Stomach (tissue), 9 donors: ENCODE data around the gene ULK4. TPM values are rescaled to one million over a fixed set of nuclear protein-coding genes. Genes with fewer than 3 reads are reported as not detected.

Experiments
- DNase-seq, 2 donors: peaks; one replicate each; pipeline versions ENCODE4 v3.0.0 to v3.0.0-alpha.2; 2013 to 2019
- H3K27ac ChIP-seq, 5 donors: fragments of 200-600 bp in 4 of 5; sonication (generic) in 4 of 5; one replicate each; pipeline ENCODE4 v1.5.1; 2013 to 2019; ENCODE audit warnings: mild to moderate bottlenecking in 1 of 5, moderate library complexity in 1 of 5
- H3K27me3 ChIP-seq, 3 donors: fragments of 200-600 bp; sonication (generic); one replicate each; pipeline ENCODE4 v1.5.1; 2017 to 2019; ENCODE audit warnings: mixed run types in 1 of 3
- H3K36me3 ChIP-seq, 4 donors: fragments of 200-600 bp; sonication (generic); 1 replicate in 3 of 4; 2 replicates in 1 of 4; pipeline ENCODE4 v1.5.1; 2016 to 2019
- H3K4me1 ChIP-seq, 4 donors: fragments of 200-600 bp; sonication (generic); one replicate each; pipeline ENCODE4 v1.5.1; 2016 to 2019
- H3K4me3 ChIP-seq, 4 donors: fragments of 200-600 bp; sonication (generic) in 3 of 4; one replicate each; pipeline ENCODE4 v1.5.1; 2016 to 2019; ENCODE audit warnings: mild to moderate bottlenecking in 1 of 4
- H3K9me3 ChIP-seq, 4 donors: fragments of 200-600 bp; sonication (generic); one replicate each; pipeline ENCODE4 v1.5.1; 2016 to 2019
- CTCF ChIP-seq, 7 experiments: fragments of 450-650 bp in 4 of 7; fragments of 200-600 bp in 3 of 7; sonication (generic) in 3 of 7; IDR thresholded peaks; one replicate each; pipeline ENCODE4 v1.5.1; 2016 to 2019; ENCODE audit warnings: antibody characterized with exemption in 7 of 7, control low read depth in 2 of 7, mild to moderate bottlenecking in 1 of 7
- EP300 ChIP-seq: sonication (generic); formaldehyde crosslinking; IDR thresholded peaks from one replicate; pipeline ENCODE4 v1.6.1; 2017; ENCODE audit warnings: antibody characterized with exemption
- POLR2A ChIP-seq, 4 donors: fragments of 450-650 bp; IDR thresholded peaks; one replicate each; pipeline ENCODE4 v1.6.1; 2016; ENCODE audit warnings: antibody characterized with exemption in 4 of 4, control low read depth in 2 of 4, mild to moderate bottlenecking in 1 of 4, moderate library complexity in 1 of 4
- POLR2AphosphoS5 ChIP-seq, 3 donors: sonication (generic); formaldehyde crosslinking; IDR thresholded peaks; one replicate each; pipeline ENCODE4 v1.6.1; 2016; ENCODE audit warnings: antibody characterized with exemption in 3 of 3
- WGBS, 5 donors: extraction: QIAGEN DNeasy Blood & Tissue Kit in 3 of 5; methylation state at CpG; one replicate each; pipeline versions ENCODE4 v1.1.5 to v1.1.7; 2013 to 2018; 5-methylcytosine and 5-hydroxymethylcytosine counted together
- intact Hi-C: fragments of 100-400 bp; cut with DNase I; formaldehyde crosslinking; loops from one replicate; pipeline ENCODE4 v1.15.1; 2023; ENCODE audit warnings: low total_unique reads
- polyA plus RNA-seq, 3 donors: library from polyadenylated mRNA; stranded (reverse); fragments of 200-250 nt; gene quantifications; one replicate each; pipeline ENCODE4 v1.2.3, GENCODE V29; 2013
- total RNA-seq, 5 donors: library from RNA; depleted of rRNA; stranded (reverse); fragments of >200 nt; gene quantifications; one replicate each; pipeline versions ENCODE4 v1.1.0 to v1.2.3, GENCODE V29; 2014 to 2016
- donor health status: healthy with polysubstance abuse.
- donor health status: Bipolar disorder and iron deficiency.
- donor health status: healthy.

The ULK4 gene
- total and polyA plus RNA-seq, 8 donors, result 1.6 to 150 (median 7.4) TPM

GRCh38 chr3:41708176-41708575 lies 253.7 kb downstream of the ULK4 start:
- Histone ChIP-seq H3K4me3 (no peak overlapping the region), H3K27ac (no peak overlapping the region), H3K9me3 (no peaks in the 10 kb centered on the region), H3K27me3 (no peaks in the 10 kb centered on the region), H3K36me3 (no peaks in the 10 kb centered on the region), H3K4me1 (no peaks in the 10 kb centered on the region)
- intact Hi-C loops, result no loop called here
- TF ChIP-seq CTCF (IDR thresholded peaks at IDR 0.05), result no peak
- TF ChIP-seq POLR2A (IDR thresholded peaks at IDR 0.05), result no peak
- no peak for DNase-seq
- WGBS, 5 donors, result 70 to 81% (median 77%) methylated on average over 2 of the region's 2 CpGs

GRCh38 chr3:41705893-41706292 lies 256.0 kb downstream of the ULK4 start:
- no peaks in the 10 kb centered on the region for H3K36me3 ChIP-seq
- no peak overlapping the region for H3K27ac ChIP-seq
- no peaks in the 10 kb centered on the region for H3K27me3 ChIP-seq
- H3K4me1 ChIP-seq, result no peaks in the 10 kb centered on the region
- WGBS, 5 donors, result 96 to 98% (median 98%) methylated on average over 7 of the region's 7 CpGs
- TF ChIP-seq POLR2AphosphoS5 (IDR thresholded peaks at IDR 0.05), result no peak
- TF ChIP-seq EP300, result no peak
- TF ChIP-seq POLR2A (IDR thresholded peaks at IDR 0.05), result no peak
- no peak for TF ChIP-seq CTCF (IDR thresholded peaks at IDR 0.05)
- intact Hi-C loops, result no loop called here
- H3K4me3 ChIP-seq, result no peak overlapping the region
- H3K9me3 ChIP-seq, result no peaks in the 10 kb centered on the region
- no peak for DNase-seq

- 90 to 97% (median 91%) methylated on average over 1 of the region's 1 CpG for WGBS, 5 donors
- TF ChIP-seq EP300 (no peak), POLR2AphosphoS5 (IDR thresholded peaks at IDR 0.05) (no peak), POLR2A (IDR thresholded peaks at IDR 0.05) (no peak), CTCF (IDR thresholded peaks at IDR 0.05) (no peak)
- Histone ChIP-seq H3K27ac (no peak overlapping the region), H3K4me3 (no peak overlapping the region), H3K36me3 (no peaks in the 10 kb centered on the region), H3K27me3 (no peaks in the 10 kb centered on the region), H3K9me3 (no peaks in the 10 kb centered on the region), H3K4me1 (no peaks in the 10 kb centered on the region)
- no peak for DNase-seq
- intact Hi-C loops, result no loop called here
Observed at GRCh38 chr3:41701191-41701698, 260.7 kb downstream of the ULK4 start.

GRCh38 chr3:41700155-41700554 lies 261.7 kb downstream of the ULK4 start:
- H3K27me3 ChIP-seq, result no peaks in the 10 kb centered on the region
- no peak for TF ChIP-seq POLR2A (IDR thresholded peaks at IDR 0.05)
- no peak for TF ChIP-seq CTCF (IDR thresholded peaks at IDR 0.05)
- TF ChIP-seq EP300, result no peak
- no peak for TF ChIP-seq POLR2AphosphoS5 (IDR thresholded peaks at IDR 0.05)
- 80 to 94% (median 87%) methylated on average over 1 of the region's 1 CpG for WGBS, 5 donors
- no peaks in the 10 kb centered on the region for H3K9me3 ChIP-seq
- no peaks in the 10 kb centered on the region for H3K36me3 ChIP-seq
- no peak for DNase-seq
- no peak overlapping the region for H3K4me3 ChIP-seq
- H3K27ac ChIP-seq, result no peak overlapping the region
- intact Hi-C loops, result no loop called here
- H3K4me1 ChIP-seq, result no peaks in the 10 kb centered on the region
